ENCODE results near the gene TP63.

GRCh38 chr3:189748046-189748445 is 116.9 kb downstream of the TP63 start:
- no peak for TF ChIP-seq CTCF (conservative IDR thresholded peaks at IDR 0.05)
- TF ChIP-seq EZH2 (IDR thresholded peaks at IDR 0.05; ENCODE audit: low read depth): no peak

All from PC-9 (cell line).